HG03457 (cell line): Measurements from ENCODE around the gene LHCGR.
"Not testable (repeated sequence)": the region's sequence is repeated elsewhere in the genome, so short reads cannot be mapped to it uniquely, and the experiment has no call there.

Source experiments
- ATAC-seq: cut with Tn5 transposase; IDR thresholded peaks from one replicate; pipeline ENCODE4 v1.9.1; 2021; ENCODE audit warnings: moderate number of reproducible peaks; ENCODE audit not compliant: unreplicated experiment

The LHCGR gene

GRCh38 chr2:48711343-48711742 is 44.2 kb downstream of the LHCGR start:
- no peak for ATAC-seq

GRCh38 chr2:48709096-48710034 is 46.2 kb downstream of the LHCGR start:
- ATAC-seq, result no peak

GRCh38 chr2:48707466-48707865 is 48.1 kb downstream of the LHCGR start:
- ATAC-seq, result no peak

- not testable (repeated sequence) for ATAC-seq
Observed at GRCh38 chr2:48703621-48704020, 51.9 kb downstream of the LHCGR start.

GRCh38 chr2:48699348-48699930 is 56.1 kb downstream of the LHCGR start:
- ATAC-seq, result no peak

- ATAC-seq, result no peak
Observed at GRCh38 chr2:48696881-48697280, 58.6 kb downstream of the LHCGR start.

- ATAC-seq, result no peak
Observed at GRCh38 chr2:48695991-48696390, 59.5 kb downstream of the LHCGR start.

- ATAC-seq, result no peak
Observed at GRCh38 chr2:48694149-48694548, 61.4 kb downstream of the LHCGR start.

- ATAC-seq, result no peak
Observed at GRCh38 chr2:48693645-48694044, 61.9 kb downstream of the LHCGR start.

GRCh38 chr2:48693066-48693465 is 62.5 kb downstream of the LHCGR start:
- ATAC-seq, result no peak

- no peak for ATAC-seq
Observed at GRCh38 chr2:48691935-48692691, 63.4 kb downstream of the LHCGR start.

- no peak for ATAC-seq
Observed at GRCh38 chr2:48685126-48685525, 70.4 kb downstream of the LHCGR start.

- no peak for ATAC-seq
Observed at GRCh38 chr2:48677450-48677849, 78.1 kb downstream of the LHCGR start.

- no peak for ATAC-seq
Observed at GRCh38 chr2:48674933-48675332, 80.6 kb downstream of the LHCGR start.

GRCh38 chr2:48673581-48673980 is 81.9 kb downstream of the LHCGR start:
- no peak for ATAC-seq

GRCh38 chr2:48668992-48669391 is 86.5 kb downstream of the LHCGR start:
- ATAC-seq, result peak; percentile 97

- ATAC-seq, result no peak
Observed at GRCh38 chr2:48651158-48651790, 104.2 kb downstream of the LHCGR start.

GRCh38 chr2:48638261-48638660 is 117.3 kb downstream of the LHCGR start:
- no peak for ATAC-seq
